Measurements from ENCODE around the gene CD99. TPM values are rescaled to one million over a fixed set of nuclear protein-coding genes. Genes with fewer than 3 reads are reported as not detected.

Gene CD99
- total and polyA plus RNA-seq, 9 of the 15 experiments (the other 6 are each of a cell fraction or from before 2014, with no cell fraction given): 5.0 to 55.3 (median 34.5) TPM

GRCh38 chrX:2732076-2732475 is 41.0 kb downstream of the CD99 start:
- ATAC-seq (no peak), DNase-seq (ENCODE audit: extremely low read depth in 1 of 4, low spot score in 3 of 4) (no peak), FAIRE-seq (no peak)
- ChIA-PET POLR2A (no interaction called here), CTCF (ENCODE audit: low intra/inter-chr PET ratio) (no interaction called here)
- intact Hi-C loops (cut with micrococcal nuclease): no loop called here
- H2AFZ ChIP-seq (ENCODE audit: low read depth, low read length): no peak overlapping the region
- H3K27ac ChIP-seq (ENCODE audit: extremely low read depth, low read depth, low read length): no peak overlapping the region
- 33% methylated on average over 6 of the region's 9 CpGs for WGBS (ENCODE audit: insufficient coverage, low coverage, missing lambda C conversion rate)
- no peaks in the 10 kb centered on the region for H3K27me3 ChIP-seq (ENCODE audit: control insufficient read depth in 2 of 2, insufficient read depth in 2 of 2, low read length in 2 of 2)
- BruUV-seq (replicated peaks): no TSS peak
- 0 out of 2 replicates have a peak, but pooled peaks cover 1% of the 10 kb centered on the region for H3K9me3 ChIP-seq (replicated peaks; ENCODE audit: control insufficient read depth, insufficient read depth, low read depth, low read length)
- H3K36me3 ChIP-seq (ENCODE audit: control insufficient read depth, insufficient read depth, low read length): no peaks in the 10 kb centered on the region
- in situ Hi-C loops (cut with MboI): no loop called here
- TF ChIP-seq NFXL1 (CRISPR knock-in tag; IDR thresholded peaks at IDR 0.05): no peak
- no peak for TF ChIP-seq SRSF3 (IDR thresholded peaks at IDR 0.05; ENCODE audit: insufficient read depth, low read length)
- no peak for TF ChIP-seq SMARCA4 (IDR thresholded peaks at IDR 0.05)
- no peak for TF ChIP-seq PML (IDR thresholded peaks at IDR 0.05; ENCODE audit: low read length)
- no peak for TF ChIP-seq KAT2B (IDR thresholded peaks at IDR 0.05; ENCODE audit: low read depth, low read length)
- no peak for TF ChIP-seq KHSRP (IDR thresholded peaks at IDR 0.05)
- no peak overlapping the region for H3K4me3 ChIP-seq
- H4K20me1 ChIP-seq (replicated peaks; ENCODE audit: control insufficient read depth, insufficient read depth, low read length): no peaks in the 10 kb centered on the region
- no peak overlapping the region for H3K4me2 ChIP-seq (ENCODE audit: insufficient read depth, low read length)
- no peaks in the 10 kb centered on the region for H3K79me2 ChIP-seq (ENCODE audit: control insufficient read depth, insufficient read depth, low read length)
- no peaks in the 10 kb centered on the region for H3K9me1 ChIP-seq (ENCODE audit: control insufficient read depth, insufficient read depth, low read length)
- no peak overlapping the region for H3K9ac ChIP-seq (ENCODE audit: insufficient read depth in 1 of 2, low read depth in 2 of 2, low read length in 2 of 2)
- no peaks in the 10 kb centered on the region for H3K4me1 ChIP-seq (replicated peaks in 1 of 2; ENCODE audit: control insufficient read depth in 2 of 2, insufficient read depth in 2 of 2, low read length in 2 of 2)

- intact Hi-C loops (cut with micrococcal nuclease) (no loop called here), in situ Hi-C loops (cut with MboI) (no loop called here)
- no TSS peak for BruUV-seq (replicated peaks)
- DNase-seq (ENCODE audit: extremely low read depth in 1 of 4, low spot score in 3 of 4): no peak
- H3K36me3 ChIP-seq (ENCODE audit: control insufficient read depth, insufficient read depth, low read length): no peaks in the 10 kb centered on the region
- H3K9me1 ChIP-seq (ENCODE audit: control insufficient read depth, insufficient read depth, low read length): no peaks in the 10 kb centered on the region
- no peak for FAIRE-seq
- no peaks in the 10 kb centered on the region for H3K79me2 ChIP-seq (ENCODE audit: control insufficient read depth, insufficient read depth, low read length)
- peak; percentile 70 for TF ChIP-seq ZNF512 (tag; IDR thresholded peaks at IDR 0.05)
- TF ChIP-seq ZNF274 (IDR thresholded peaks at IDR 0.05; ENCODE audit: borderline replicate concordance, low read depth, low read length): no peak
- no peak overlapping the region for H3K27ac ChIP-seq (ENCODE audit: extremely low read depth, low read depth, low read length)
- CTCF ChIA-PET (ENCODE audit: low intra/inter-chr PET ratio): no interaction called here
- 0 out of 2 replicates have a peak, but pooled peaks cover 1% of the 10 kb centered on the region for H3K9me3 ChIP-seq (replicated peaks; ENCODE audit: control insufficient read depth, insufficient read depth, low read depth, low read length)
- POLR2A ChIA-PET: no interaction called here
- no peak for ATAC-seq
- no peak overlapping the region for H3K4me3 ChIP-seq
- no peak overlapping the region for H2AFZ ChIP-seq (ENCODE audit: low read depth, low read length)
- H4K20me1 ChIP-seq (replicated peaks; ENCODE audit: control insufficient read depth, insufficient read depth, low read length): no peaks in the 10 kb centered on the region
- H3K27me3 ChIP-seq (ENCODE audit: control insufficient read depth in 2 of 2, insufficient read depth in 2 of 2, low read length in 2 of 2): no peaks in the 10 kb centered on the region
- no peaks in the 10 kb centered on the region for H3K4me1 ChIP-seq (replicated peaks in 1 of 2; ENCODE audit: control insufficient read depth in 2 of 2, insufficient read depth in 2 of 2, low read length in 2 of 2)
- no peak overlapping the region for H3K4me2 ChIP-seq (ENCODE audit: insufficient read depth, low read length)
- H3K9ac ChIP-seq (ENCODE audit: insufficient read depth in 1 of 2, low read depth in 2 of 2, low read length in 2 of 2): no peak overlapping the region
Measured at GRCh38 chrX:2732649-2733048, 41.6 kb downstream of the CD99 start.
